Activated naive CD4-positive, alpha-beta T cell treated with anti-CD3 and anti-CD28 coated beads, Interleukin-2, amount 50 U/mL, for 16 hours (primary cell): Measurements from ENCODE around the gene CYGB.

Experiments used
- DNase-seq: peaks from one replicate; pipeline ENCODE4 v3.0.0-alpha.2; 2020

The CYGB gene

GRCh38 chr17:76537578-76538280, at the start of gene CYGB:
Gene CYGB, minus strand, starts transcription at chr17:76537709. Its CDS starts 167 bp downstream, at chr17:76537542.
- no peak for DNase-seq

GRCh38 chr17:76586741-76587487, 49.4 kb upstream of the CYGB start:
- DNase-seq = no peak

GRCh38 chr17:76585649-76586593, 48.4 kb upstream of the CYGB start, which contains the start of gene ST6GALNAC2:
Gene ST6GALNAC2, minus strand, starts transcription at chr17:76585860. Its CDS starts 52 bp downstream, at chr17:76585808.
- peak; percentile 34 for DNase-seq

- DNase-seq = no peak
These were observed 47.6 kb upstream of the CYGB start for GRCh38 chr17:76585033-76585648.

- no peak for DNase-seq
These were observed 47.0 kb upstream of the CYGB start for GRCh38 chr17:76584427-76585032.

GRCh38 chr17:76582660-76583059, 45.2 kb upstream of the CYGB start:
- no peak for DNase-seq

GRCh38 chr17:76581515-76581914, 44.0 kb upstream of the CYGB start:
- no peak for DNase-seq

GRCh38 chr17:76579281-76579680, 41.8 kb upstream of the CYGB start:
- no peak for DNase-seq

GRCh38 chr17:76578376-76578775, 40.9 kb upstream of the CYGB start:
- no peak for DNase-seq

- DNase-seq = no peak
These were observed 40.4 kb upstream of the CYGB start for GRCh38 chr17:76577876-76578275.

- DNase-seq = no peak
These were observed 38.7 kb upstream of the CYGB start for GRCh38 chr17:76576189-76576588.

- DNase-seq = no peak
These were observed 38.1 kb upstream of the CYGB start for GRCh38 chr17:76575570-76575969.

GRCh38 chr17:76574166-76574565, 36.7 kb upstream of the CYGB start:
- DNase-seq = no peak

- no peak for DNase-seq
These were observed 35.6 kb upstream of the CYGB start for GRCh38 chr17:76573096-76573495.

GRCh38 chr17:76572201-76572910, 34.8 kb upstream of the CYGB start:
- DNase-seq = no peak

- DNase-seq = no peak
These were observed 33.5 kb upstream of the CYGB start for GRCh38 chr17:76570877-76571471.

- no peak for DNase-seq
These were observed 32.9 kb upstream of the CYGB start for GRCh38 chr17:76570457-76570856.

- DNase-seq = no peak
These were observed 32.2 kb upstream of the CYGB start for GRCh38 chr17:76569607-76570279.

- DNase-seq = no peak
These were observed 31.3 kb upstream of the CYGB start for GRCh38 chr17:76568811-76569221.

- no peak for DNase-seq
These were observed 30.3 kb upstream of the CYGB start for GRCh38 chr17:76567634-76568432.
